GM13976 (cell line): ENCODE data around the gene BDH2.

Source experiments
- DNase-seq: peaks from one replicate; pipeline ENCODE4 v3.0.0; 2012; ENCODE audit warnings: low spot score
- in situ Hi-C: fragments of 300-500 bp; cut with MboI; formaldehyde crosslinking; loops from one replicate; pipeline ENCODE4 v1.12.0; 2022; ENCODE audit warnings: low sequenced_read_pairs, mixed read lengths, inconsistent platforms; ENCODE audit not compliant: unreplicated experiment
- TF ChIP-seq, protein P1 (sequence below): IDR thresholded peaks from 2 replicates; pipeline ENCODE4 v1.5.1; 2012; ENCODE audit warnings: borderline replicate concordance, mild to moderate bottlenecking; ENCODE audit not compliant: insufficient read depth; ENCODE audit errors: extremely low read depth, missing control alignments, control extremely low read depth

BDH2 gene

GRCh38 chr4:103123114-103123513 is 23.5 kb upstream of the BDH2 start:
- in situ Hi-C loops, result no loop called here
- DNase-seq, result no peak
- TF ChIP-seq, protein P1, sequence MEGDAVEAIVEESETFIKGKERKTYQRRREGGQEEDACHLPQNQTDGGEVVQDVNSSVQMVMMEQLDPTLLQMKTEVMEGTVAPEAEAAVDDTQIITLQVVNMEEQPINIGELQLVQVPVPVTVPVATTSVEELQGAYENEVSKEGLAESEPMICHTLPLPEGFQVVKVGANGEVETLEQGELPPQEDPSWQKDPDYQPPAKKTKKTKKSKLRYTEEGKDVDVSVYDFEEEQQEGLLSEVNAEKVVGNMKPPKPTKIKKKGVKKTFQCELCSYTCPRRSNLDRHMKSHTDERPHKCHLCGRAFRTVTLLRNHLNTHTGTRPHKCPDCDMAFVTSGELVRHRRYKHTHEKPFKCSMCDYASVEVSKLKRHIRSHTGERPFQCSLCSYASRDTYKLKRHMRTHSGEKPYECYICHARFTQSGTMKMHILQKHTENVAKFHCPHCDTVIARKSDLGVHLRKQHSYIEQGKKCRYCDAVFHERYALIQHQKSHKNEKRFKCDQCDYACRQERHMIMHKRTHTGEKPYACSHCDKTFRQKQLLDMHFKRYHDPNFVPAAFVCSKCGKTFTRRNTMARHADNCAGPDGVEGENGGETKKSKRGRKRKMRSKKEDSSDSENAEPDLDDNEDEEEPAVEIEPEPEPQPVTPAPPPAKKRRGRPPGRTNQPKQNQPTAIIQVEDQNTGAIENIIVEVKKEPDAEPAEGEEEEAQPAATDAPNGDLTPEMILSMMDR, result no peak

DNA sequence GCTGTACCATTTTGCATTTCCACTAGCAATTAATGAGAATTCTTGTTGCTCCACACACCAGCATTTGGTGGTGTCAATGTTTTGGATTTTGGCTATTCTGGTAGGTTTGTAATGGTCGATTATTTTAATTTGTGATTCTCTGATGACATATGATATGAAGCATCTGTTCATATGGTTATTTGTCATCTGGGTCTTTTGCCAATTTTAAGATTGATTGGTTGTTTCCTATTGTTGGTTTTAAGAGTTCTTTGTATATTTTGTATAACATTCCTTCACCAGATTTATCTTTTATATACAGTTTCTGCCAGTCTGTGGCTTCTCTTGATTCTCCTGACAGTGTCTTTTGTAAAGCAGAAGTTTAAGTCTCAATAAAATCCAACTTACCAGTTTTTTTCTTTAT is 18.5 kb upstream of the BDH2 start:
- DNase-seq, result no peak
- TF ChIP-seq, protein P1, result no peak
- in situ Hi-C loops, result no loop called here

DNA sequence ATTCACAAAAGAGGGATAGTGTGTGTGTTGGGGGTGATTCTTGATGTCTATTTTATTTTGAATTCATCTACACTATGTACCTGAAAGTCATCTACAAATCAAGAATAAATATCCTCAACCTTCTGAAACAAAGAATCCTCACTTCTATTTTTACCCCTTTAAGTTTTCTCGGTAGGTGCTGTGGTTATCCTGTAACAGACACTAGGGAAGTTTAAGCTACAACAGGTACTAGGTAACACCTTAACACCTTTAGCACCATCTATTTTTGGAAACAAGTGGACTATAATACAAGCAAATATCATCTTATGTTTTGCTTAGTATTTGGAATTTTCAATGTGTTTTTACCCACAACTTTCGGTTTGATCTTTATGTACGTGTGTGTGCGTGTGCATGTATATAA is 12.0 kb upstream of the BDH2 start:
- no peak for DNase-seq
- TF ChIP-seq, protein P1, result no peak
- in situ Hi-C loops, result no loop called here

GRCh38 chr4:103108542-103108941 is 8.9 kb upstream of the BDH2 start:
- no peak for DNase-seq
- TF ChIP-seq, protein P1, result no peak
- in situ Hi-C loops, result no loop called here

DNA sequence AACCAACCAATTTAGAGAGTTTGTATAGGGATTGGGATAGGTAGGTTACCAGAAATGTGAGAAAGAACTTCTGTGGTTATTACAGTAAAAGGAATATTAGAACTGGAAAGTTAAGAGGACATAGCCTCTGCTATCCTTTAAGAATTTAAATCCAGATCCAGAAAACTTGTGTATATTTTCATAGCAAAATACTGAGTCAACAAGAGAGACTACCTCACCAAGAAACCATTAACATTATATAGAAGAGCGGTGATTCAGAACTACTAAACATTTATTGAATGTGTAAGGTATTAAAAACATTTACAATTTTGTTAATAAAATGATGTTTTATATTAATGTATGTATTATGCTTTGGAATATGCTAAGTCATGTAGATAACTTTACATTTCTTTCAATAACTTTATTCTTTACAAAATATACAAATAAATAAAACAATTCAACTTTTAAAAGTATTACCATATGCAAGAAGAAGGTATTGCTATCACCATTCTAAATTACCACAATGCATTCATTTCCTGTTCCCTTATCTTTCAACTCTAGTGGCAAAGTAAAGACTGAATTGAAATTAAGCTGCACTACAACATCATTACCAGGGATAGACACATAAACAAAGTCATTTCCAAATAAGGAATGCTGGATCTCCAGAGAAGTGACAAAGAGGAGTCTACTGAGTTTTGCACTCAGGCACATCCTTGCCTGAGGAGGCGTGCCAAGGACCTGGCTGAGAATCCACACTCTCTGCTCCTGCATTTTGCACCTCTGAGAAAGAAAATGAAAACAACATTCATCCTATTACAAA is 6.1 kb upstream of the BDH2 start:
- TF ChIP-seq, protein P1, result no peak
- DNase-seq, result no peak
- in situ Hi-C loops, result no loop called here

GRCh38 chr4:103104886-103105285 is 5.3 kb upstream of the BDH2 start:
- TF ChIP-seq, protein P1, result no peak
- no peak for DNase-seq
- in situ Hi-C loops, result no loop called here
